ENCODE data around the gene NUP188. TPM values are rescaled to one million over a fixed set of nuclear protein-coding genes. Genes with fewer than 3 reads are reported as not detected.

The NUP188 gene
- total RNA-seq, 3 donors from 2014 or later (not counting 1 experiment from before 2014, with no cell fraction given) = 53.9 to 66.4 (median 58.3) TPM

DNA sequence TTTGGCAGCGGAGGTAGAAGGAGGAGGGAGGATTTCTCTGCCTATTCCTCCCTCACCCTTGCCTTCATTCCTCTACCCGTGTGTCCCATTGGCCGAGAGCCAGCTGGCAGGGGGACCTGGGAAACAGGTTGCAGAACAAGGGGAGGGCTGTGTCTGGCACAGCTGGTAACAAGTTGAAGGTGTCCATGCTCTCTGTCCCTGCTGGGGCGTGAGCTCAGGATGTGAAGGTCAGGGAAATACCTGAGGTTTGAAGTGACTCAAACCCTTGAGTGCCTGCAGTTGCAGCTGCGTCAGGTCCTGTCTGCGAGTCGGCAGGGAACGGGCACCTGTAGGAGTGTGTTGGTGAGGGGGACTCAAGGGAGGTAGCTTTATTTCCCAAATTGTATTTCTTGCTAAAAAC, 105.1 kb downstream of the NUP188 start:
- DNase-seq = no peak
- Mint-ChIP-seq H3K4me3 (no peak overlapping the region), H3K36me3 (no peaks in the 10 kb centered on the region), H3K4me1 (no peaks in the 10 kb centered on the region), H3K27me3 (ENCODE audit: low read depth in 2 of 2) (no peaks in the 10 kb centered on the region), H3K27ac (no peak overlapping the region), H3K9me3 (no peaks in the 10 kb centered on the region)
- Histone ChIP-seq H3K27ac (ENCODE audit: low read length) (no peak overlapping the region), H3K9me3 (ENCODE audit: control insufficient read depth, insufficient read depth, low read length) (no peaks in the 10 kb centered on the region), H3K4me1 (ENCODE audit: control insufficient read depth, insufficient read depth, low read length) (no peaks in the 10 kb centered on the region), H3K4me3 (ENCODE audit: low read length) (no peak overlapping the region), H3K27me3 (ENCODE audit: control insufficient read depth, insufficient read depth, low read length) (no peaks in the 10 kb centered on the region), H3K36me3 (ENCODE audit: control insufficient read depth, insufficient read depth, low read length) (peaks cover 40% of the 10 kb centered on the region)
- TF ChIP-seq, protein P1, sequence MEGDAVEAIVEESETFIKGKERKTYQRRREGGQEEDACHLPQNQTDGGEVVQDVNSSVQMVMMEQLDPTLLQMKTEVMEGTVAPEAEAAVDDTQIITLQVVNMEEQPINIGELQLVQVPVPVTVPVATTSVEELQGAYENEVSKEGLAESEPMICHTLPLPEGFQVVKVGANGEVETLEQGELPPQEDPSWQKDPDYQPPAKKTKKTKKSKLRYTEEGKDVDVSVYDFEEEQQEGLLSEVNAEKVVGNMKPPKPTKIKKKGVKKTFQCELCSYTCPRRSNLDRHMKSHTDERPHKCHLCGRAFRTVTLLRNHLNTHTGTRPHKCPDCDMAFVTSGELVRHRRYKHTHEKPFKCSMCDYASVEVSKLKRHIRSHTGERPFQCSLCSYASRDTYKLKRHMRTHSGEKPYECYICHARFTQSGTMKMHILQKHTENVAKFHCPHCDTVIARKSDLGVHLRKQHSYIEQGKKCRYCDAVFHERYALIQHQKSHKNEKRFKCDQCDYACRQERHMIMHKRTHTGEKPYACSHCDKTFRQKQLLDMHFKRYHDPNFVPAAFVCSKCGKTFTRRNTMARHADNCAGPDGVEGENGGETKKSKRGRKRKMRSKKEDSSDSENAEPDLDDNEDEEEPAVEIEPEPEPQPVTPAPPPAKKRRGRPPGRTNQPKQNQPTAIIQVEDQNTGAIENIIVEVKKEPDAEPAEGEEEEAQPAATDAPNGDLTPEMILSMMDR (IDR thresholded peaks at IDR 0.05) = no peak
- intact Hi-C loops (cut with micrococcal nuclease) = no loop called here
- no peak for ATAC-seq
- WGBS (ENCODE audit: insufficient coverage) = 96% methylated on average over 7 of the region's 8 CpGs

DNA sequence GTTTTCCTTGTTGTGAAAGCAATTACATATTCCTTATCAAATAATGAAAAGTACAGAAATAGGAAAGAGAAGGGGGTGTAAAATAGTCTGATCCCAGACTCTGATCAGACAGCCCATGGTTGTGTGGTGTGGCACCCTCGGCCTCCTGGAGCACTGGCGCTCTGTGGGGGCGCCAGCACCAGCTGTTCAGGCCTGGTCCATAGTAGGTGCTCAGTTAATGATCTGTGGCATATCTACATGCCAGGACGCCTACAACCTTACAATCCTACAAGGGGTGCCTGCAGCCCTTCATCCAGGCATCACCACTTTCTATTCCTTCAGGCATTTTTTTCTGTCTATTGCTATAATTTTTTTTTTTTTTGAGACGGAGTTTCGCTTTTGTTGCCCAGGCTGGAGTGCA, 105.5 kb downstream of the NUP188 start:
- Mint-ChIP-seq H3K27me3 (ENCODE audit: low read depth in 2 of 2) (no peaks in the 10 kb centered on the region), H3K4me3 (no peak overlapping the region), H3K4me1 (peaks cover 3 to 4% of the 10 kb centered on the region in 2 donors), H3K27ac (no peak overlapping the region), H3K9me3 (no peaks in the 10 kb centered on the region), H3K36me3 (no peaks in the 10 kb centered on the region)
- TF ChIP-seq, protein P1 (IDR thresholded peaks at IDR 0.05) = no peak
- Histone ChIP-seq H3K36me3 (ENCODE audit: control insufficient read depth, insufficient read depth, low read length) (peaks cover 38% of the 10 kb centered on the region), H3K27me3 (ENCODE audit: control insufficient read depth, insufficient read depth, low read length) (no peaks in the 10 kb centered on the region), H3K4me3 (ENCODE audit: low read length) (no peak overlapping the region), H3K27ac (ENCODE audit: low read length) (no peak overlapping the region), H3K4me1 (ENCODE audit: control insufficient read depth, insufficient read depth, low read length) (peaks cover 2% of the 10 kb centered on the region), H3K9me3 (ENCODE audit: control insufficient read depth, insufficient read depth, low read length) (no peaks in the 10 kb centered on the region)
- DNase-seq = no peak
- WGBS (ENCODE audit: insufficient coverage) = 98% methylated on average over 5 of the region's 6 CpGs
- ATAC-seq = no peak
- intact Hi-C loops (cut with micrococcal nuclease) = no loop called here

DNA sequence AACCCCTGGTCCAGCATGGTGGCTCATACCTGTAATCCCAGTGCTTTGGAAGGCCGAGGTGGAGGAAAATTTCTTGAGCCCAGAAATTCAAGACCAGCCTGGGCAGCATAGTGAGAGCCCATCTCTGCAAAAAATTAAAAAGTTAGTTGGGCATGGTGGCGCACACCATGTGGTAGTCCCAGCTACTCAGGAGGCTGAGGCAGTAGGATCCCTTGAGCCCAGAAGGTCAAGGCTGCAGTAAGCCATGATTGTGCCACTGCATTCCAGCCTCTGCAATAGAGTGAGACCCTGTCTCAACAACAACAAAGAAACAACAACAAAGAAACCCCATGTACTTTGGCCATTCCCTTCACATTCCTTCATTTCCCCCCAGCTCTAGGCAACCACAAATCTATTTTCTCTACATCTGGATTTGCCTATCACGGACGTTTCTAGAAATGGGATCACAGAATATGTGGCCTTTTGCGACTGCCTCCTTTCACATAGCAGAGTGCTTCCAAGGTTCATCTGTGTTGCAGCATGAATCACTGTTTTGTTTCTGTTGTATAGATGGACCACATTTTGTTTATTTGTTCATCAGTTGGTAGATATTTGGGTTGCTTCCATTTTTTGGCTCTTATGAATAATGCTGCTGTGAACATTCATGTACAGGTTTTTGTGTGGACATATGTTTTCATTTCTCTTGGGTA, 106.8 kb downstream of the NUP188 start:
- no peak overlapping the region for H3K27ac Mint-ChIP-seq
- H3K4me3 Mint-ChIP-seq = no peak overlapping the region
- H3K36me3 Mint-ChIP-seq = no peaks in the 10 kb centered on the region
- no peaks in the 10 kb centered on the region for H3K27me3 Mint-ChIP-seq (ENCODE audit: low read depth in 2 of 2)
- H3K27me3 ChIP-seq (ENCODE audit: control insufficient read depth, insufficient read depth, low read length) = no peaks in the 10 kb centered on the region
- 82% methylated on average over 5 of the region's 5 CpGs for WGBS (ENCODE audit: insufficient coverage)
- peaks cover 31% of the 10 kb centered on the region for H3K36me3 ChIP-seq (ENCODE audit: control insufficient read depth, insufficient read depth, low read length)
- H3K27ac ChIP-seq (ENCODE audit: low read length) = no peak overlapping the region
- H3K4me1 Mint-ChIP-seq = peaks cover 5 to 6% of the 10 kb centered on the region in 2 donors
- H3K4me1 ChIP-seq (ENCODE audit: control insufficient read depth, insufficient read depth, low read length) = peaks cover 11% of the 10 kb centered on the region
- DNase-seq (no peak), ATAC-seq (no peak)
- H3K4me3 ChIP-seq (ENCODE audit: low read length) = no peak overlapping the region
- H3K9me3 ChIP-seq (ENCODE audit: control insufficient read depth, insufficient read depth, low read length) = no peaks in the 10 kb centered on the region
- intact Hi-C loops (cut with micrococcal nuclease) = no loop called here
- TF ChIP-seq, protein P1 (IDR thresholded peaks at IDR 0.05) = no peak
- no peaks in the 10 kb centered on the region for H3K9me3 Mint-ChIP-seq

Other genes with a start within 250 kb of the NUP188 start
- gene PKN3, start 245.2 kb upstream of the NUP188 start, total RNA-seq = 1 to 10 TPM; 3.6 to 4.5 (median 3.9) TPM
- 10 to 100 TPM; 26.1 to 37.1 (median 28.6) TPM for gene ZDHHC12, start 223.6 kb upstream of the NUP188 start, total RNA-seq
- 10 to 100 TPM; 35.0 to 37.4 (median 35.2) TPM for gene ZER1, start 175.8 kb upstream of the NUP188 start, total RNA-seq
- gene TBC1D13, start 160.4 kb upstream of the NUP188 start, total RNA-seq = 10 to 100 TPM; 31.5 to 34.5 (median 33.7) TPM
- gene ENDOG, start 129.2 kb upstream of the NUP188 start, total RNA-seq = 10 to 100 TPM in 1 of 3 donors, 1 to 10 TPM in 2; 6.7 to 12.5 (median 8.3) TPM
- gene SPOUT1, start 117.9 kb upstream of the NUP188 start, total RNA-seq = 10 to 100 TPM; 35.8 to 49.2 (median 40.1) TPM
- 10 to 100 TPM in 1 of 3 donors, 1 to 10 TPM in 2; 8.9 to 11.3 (median 9.1) TPM for gene KYAT1, start 65.7 kb upstream of the NUP188 start, total RNA-seq
- 10 to 100 TPM; 60.0 to 82.9 (median 67.9) TPM for gene LRRC8A, start 65.6 kb upstream of the NUP188 start, total RNA-seq
- 1 to 10 TPM; 5.4 to 6.0 (median 5.4) TPM for gene PHYHD1, start 26.7 kb upstream of the NUP188 start, total RNA-seq
- 1 to 10 TPM; 4.8 to 8.9 (median 6.7) TPM for gene DOLK, start 96 bp upstream of the NUP188 start, total RNA-seq
- gene SH3GLB2, start 80.6 kb downstream of the NUP188 start, total RNA-seq = 10 to 100 TPM; 50.3 to 67.1 (median 65.4) TPM
- 10 to 100 TPM; 67.3 to 77.9 (median 73.9) TPM for gene MIGA2, start 88.9 kb downstream of the NUP188 start, total RNA-seq
- 10 to 100 TPM in 1 of 3 donors, 1 to 10 TPM in 2; 7.5 to 11.6 (median 7.8) TPM for gene DOLPP1, start 133.4 kb downstream of the NUP188 start, total RNA-seq
- 10 to 100 TPM; 13.5 to 13.8 (median 13.8) TPM for gene CRAT, start 163.1 kb downstream of the NUP188 start, total RNA-seq
- gene PTPA, start 163.7 kb downstream of the NUP188 start, total RNA-seq = 10 to 100 TPM; 63.2 to 69.4 (median 64.9) TPM
- gene IER5L, start 230.6 kb downstream of the NUP188 start, total RNA-seq = 1 to 10 TPM; 1.4 to 3.9 (median 2.8) TPM

Data from natural killer cell (primary cell).